ENCODE measurements around the gene CBLN3. TPM values are rescaled to one million over a fixed set of nuclear protein-coding genes. Genes with fewer than 3 reads are reported as not detected.

CBLN3 gene
- total RNA-seq, 1 experiment from 2014 or later = 2.0 TPM

DNA sequence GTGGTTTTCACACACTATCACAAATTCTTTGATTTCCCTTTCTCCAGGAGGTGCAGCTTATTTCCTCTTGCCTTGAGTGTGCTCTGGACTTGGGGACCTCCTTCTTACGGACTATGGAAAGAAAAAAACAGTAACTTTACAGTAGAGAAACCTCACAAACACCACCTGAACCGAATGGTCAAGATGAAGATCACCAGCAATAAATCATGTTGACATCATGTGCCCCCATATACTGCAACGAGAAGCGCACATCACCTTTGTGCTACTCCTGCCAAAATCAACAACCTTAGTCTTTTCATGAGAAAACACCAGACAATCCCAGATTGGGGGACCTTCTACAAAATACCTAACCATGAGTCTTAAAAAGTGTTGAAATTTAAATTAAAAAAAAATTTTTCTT, 43.9 kb downstream of the CBLN3 start:
- CTCF ChIA-PET = no interaction called here

DNA sequence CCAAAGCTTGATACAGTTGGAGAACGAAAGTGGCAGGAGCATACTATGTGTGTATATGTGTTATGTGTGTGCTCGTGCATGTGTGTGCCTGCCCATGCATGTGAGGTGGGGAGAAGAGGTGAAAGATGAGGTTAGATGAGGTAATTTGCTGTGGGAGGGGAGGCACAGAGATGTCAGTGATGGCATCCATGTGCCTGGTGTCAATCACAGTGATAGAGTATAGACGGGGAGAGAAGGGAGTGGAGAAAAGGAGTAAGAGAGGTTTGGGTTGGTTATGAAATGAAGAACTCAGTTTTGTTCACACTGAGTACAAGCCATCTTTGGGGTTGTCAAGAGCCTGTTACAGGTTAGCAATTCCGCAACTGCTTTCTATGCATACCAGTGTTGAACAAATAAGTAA, 45.3 kb downstream of the CBLN3 start:
- no peak overlapping the region for H3K27ac ChIP-seq (ENCODE audit: low read depth, low read length)
- ATAC-seq (no peak), DNase-seq (ENCODE audit: low read depth, low spot score) (no peak)
- no peaks in the 10 kb centered on the region for H4K20me1 ChIP-seq (ENCODE audit: insufficient read depth)
- no peak overlapping the region for H3K4me2 ChIP-seq (ENCODE audit: low read length)
- no peak overlapping the region for H2AFZ ChIP-seq (ENCODE audit: low read depth, low read length, poor library complexity, severe bottlenecking)
- no peaks in the 10 kb centered on the region for H3K4me1 ChIP-seq (ENCODE audit: control insufficient read depth in 1 of 2, insufficient read depth in 2 of 2, low read length in 2 of 2)
- H3K9me2 ChIP-seq (ENCODE audit: insufficient read depth) = no peaks in the 10 kb centered on the region
- CTCF ChIA-PET = no interaction called here
- H3K9ac ChIP-seq (ENCODE audit: low read length) = no peak overlapping the region
- no peaks in the 10 kb centered on the region for H3K36me3 ChIP-seq (ENCODE audit: control insufficient read depth in 1 of 2, insufficient read depth in 2 of 2, low read length in 2 of 2)
- no TSS peak for BruUV-seq (replicated peaks)
- no peaks in the 10 kb centered on the region for H3K79me2 ChIP-seq (ENCODE audit: insufficient read depth, low read length)
- H3K27me3 ChIP-seq (ENCODE audit: insufficient read depth, low read length) = no peaks in the 10 kb centered on the region
- no peaks in the 10 kb centered on the region for H3K9me3 ChIP-seq (ENCODE audit: control insufficient read depth in 1 of 2, insufficient read depth in 1 of 2, low read depth in 1 of 2, low read length in 2 of 2)
- intact Hi-C loops (cut with micrococcal nuclease) = no loop called here
- TF ChIP-seq ZNF274 (IDR thresholded peaks at IDR 0.05; ENCODE audit: low read depth, low read length) = no peak
- TF ChIP-seq SRF (IDR thresholded peaks at IDR 0.05; ENCODE audit: low read depth) = no peak
- no peak for TF ChIP-seq YY1 (IDR thresholded peaks at IDR 0.05; ENCODE audit: extremely low read depth, insufficient replicate concordance, low read depth, low read length)
- TF ChIP-seq JUND (IDR thresholded peaks at IDR 0.05) = no peak
- RAD21 ChIA-PET (ENCODE audit: low non-redundant PET in 1 of 2, low total read pairs in 2 of 2, uncharacterized antibody in 2 of 2, unreplicated experiment in 2 of 2) = no interaction called here
- POLR2A ChIA-PET = no interaction called here
- no peak overlapping the region for H3K4me3 ChIP-seq (replicated peaks in 1 of 2; ENCODE audit: low read depth in 1 of 2, low read length in 2 of 2)

More for the DNA sequence above, 43.9 kb downstream of the CBLN3 start:
- Histone ChIP-seq H3K9ac (ENCODE audit: low read length) (no peak overlapping the region), H3K79me2 (ENCODE audit: insufficient read depth, low read length) (no peaks in the 10 kb centered on the region), H3K27me3 (ENCODE audit: insufficient read depth, low read length) (no peaks in the 10 kb centered on the region), H3K9me2 (ENCODE audit: insufficient read depth) (no peaks in the 10 kb centered on the region), H3K36me3 (ENCODE audit: control insufficient read depth in 1 of 2, insufficient read depth in 2 of 2, low read length in 2 of 2) (no peaks in the 10 kb centered on the region), H3K9me3 (ENCODE audit: control insufficient read depth in 1 of 2, insufficient read depth in 1 of 2, low read depth in 1 of 2, low read length in 2 of 2) (no peaks in the 10 kb centered on the region), H4K20me1 (ENCODE audit: insufficient read depth) (no peaks in the 10 kb centered on the region), H2AFZ (ENCODE audit: low read depth, low read length, poor library complexity, severe bottlenecking) (no peak overlapping the region), H3K4me2 (ENCODE audit: low read length) (no peak overlapping the region), H3K4me3 (replicated peaks in 1 of 2; ENCODE audit: low read depth in 1 of 2, low read length in 2 of 2) (no peak overlapping the region), H3K27ac (ENCODE audit: low read depth, low read length) (no peak overlapping the region), H3K4me1 (ENCODE audit: control insufficient read depth in 1 of 2, insufficient read depth in 2 of 2, low read length in 2 of 2) (no peaks in the 10 kb centered on the region)
- TF ChIP-seq ELF1 (IDR thresholded peaks at IDR 0.05; ENCODE audit: borderline replicate concordance, low read depth) = no peak
- no peak for TF ChIP-seq SP1 (IDR thresholded peaks at IDR 0.05; ENCODE audit: low read depth)
- no peak for TF ChIP-seq ZNF274 (IDR thresholded peaks at IDR 0.05; ENCODE audit: low read depth, low read length)
- no peak for TF ChIP-seq EZH2phosphoT487 (IDR thresholded peaks at IDR 0.05; ENCODE audit: borderline replicate concordance)
- TF ChIP-seq SRF (IDR thresholded peaks at IDR 0.05; ENCODE audit: low read depth) = no peak
- DNase-seq (ENCODE audit: low read depth, low spot score) (no peak), ATAC-seq (no peak)
- ChIA-PET POLR2A (interaction anchor here (1.6 kb wide), 1 partner anchor 23 kb away, joined by 3 read pairs; no protein-coding TSS in a partner anchor), RAD21 (ENCODE audit: low non-redundant PET in 1 of 2, low total read pairs in 2 of 2, uncharacterized antibody in 2 of 2, unreplicated experiment in 2 of 2) (no interaction called here)
- intact Hi-C loops (cut with micrococcal nuclease) = no loop called here
- no TSS peak for BruUV-seq (replicated peaks)
